Forelimb muscle (tissue), 1 donor: ENCODE results near the gene ZNF587. TPM values are rescaled to one million over a fixed set of nuclear protein-coding genes. Genes with fewer than 3 reads are reported as not detected.
"Not testable (repeated sequence)": the region's sequence is repeated elsewhere in the genome, so short reads cannot be mapped to it uniquely, and the experiment has no call there.

ENCODE experiments used
- DNase-seq: peaks from one replicate; pipeline ENCODE4 v3.0.0-alpha.2; 2013; ENCODE audit warnings: low read depth
- polyA plus RNA-seq: library from polyadenylated mRNA; unstranded; fragments of 120-200 nt; gene quantifications from one replicate; pipeline ENCODE4 v1.2.1, GENCODE V29; 2013; ENCODE audit not compliant: insufficient read length

ZNF587 gene
- 16.9 TPM for polyA plus RNA-seq

GRCh38 chr19:57849666-57850473, at the start of gene ZNF587:
ZNF587 (plus strand) TSS chr19:57849859; CDS start chr19:57850039, 180 bp downstream.
- peak; percentile 67 for DNase-seq

GRCh38 chr19:57800696-57801095, 49.0 kb upstream of the ZNF587 start:
- DNase-seq = no peak

GRCh38 chr19:57802269-57802668, 47.4 kb upstream of the ZNF587 start:
- DNase-seq = no peak

GRCh38 chr19:57803265-57803593, 46.4 kb upstream of the ZNF587 start:
- DNase-seq = no peak

GRCh38 chr19:57803594-57804325, 45.9 kb upstream of the ZNF587 start:
- DNase-seq = no peak

GRCh38 chr19:57807541-57807940, 42.1 kb upstream of the ZNF587 start:
- DNase-seq = no peak

GRCh38 chr19:57810410-57811295, 39.0 kb upstream of the ZNF587 start:
- not testable (repeated sequence) for DNase-seq

- DNase-seq = no peak
Observed at GRCh38 chr19:57812226-57812625, 37.4 kb upstream of the ZNF587 start.

- DNase-seq = not testable (repeated sequence)
Observed at GRCh38 chr19:57812975-57813820, 36.5 kb upstream of the ZNF587 start.

GRCh38 chr19:57813919-57814504, 35.6 kb upstream of the ZNF587 start:
- no peak for DNase-seq

GRCh38 chr19:57814505-57815246, 35.0 kb upstream of the ZNF587 start, which contains the start of gene ZNF552:
ZNF552 (minus strand) TSS chr19:57814913; CDS start chr19:57814743, 170 bp downstream.
- DNase-seq = peak; percentile 89

- no peak for DNase-seq
Observed at GRCh38 chr19:57815247-57816075, 34.2 kb upstream of the ZNF587 start.

GRCh38 chr19:57816652-57817051, 33.0 kb upstream of the ZNF587 start:
- no peak for DNase-seq

- DNase-seq = no peak
Observed at GRCh38 chr19:57817976-57818375, 31.7 kb upstream of the ZNF587 start.

- no peak for DNase-seq
Observed at GRCh38 chr19:57818378-57818777, 31.3 kb upstream of the ZNF587 start.

- DNase-seq = peak; percentile 89
Observed at GRCh38 chr19:57819475-57820148, 30.0 kb upstream of the ZNF587 start.

GRCh38 chr19:57820599-57820998, 29.1 kb upstream of the ZNF587 start:
- DNase-seq = no peak

- not testable (repeated sequence) for DNase-seq
Observed at GRCh38 chr19:57821095-57821494, 28.6 kb upstream of the ZNF587 start.
